K562 (cell line): ENCODE results near the gene CA7. TPM values are rescaled to one million over a fixed set of nuclear protein-coding genes. Genes with fewer than 3 reads are reported as not detected.

Experiments used
- ATAC-seq: fragments of 200-7000 bp; cut with Tn5 transposase; 3 replicates; pipeline ENCODE4 v1.9.1; 2020; ENCODE audit warnings: moderate library complexity
- BruUV-seq: library from RNA; stranded (reverse); fragments of 400-500 nt; replicated peaks from 2 replicates; lab custom pipeline; 2021; lab: Mats Ljungman, UMichigan
- CTCF ChIA-PET: fragments of 300-600 bp; formaldehyde crosslinking; extraction: SDS; loops from one replicate; lab custom pipeline; 2021; ENCODE audit warnings: low intra/inter-chr PET ratio; lab: Yijun Ruan, JAX
- POLR2A ChIA-PET: fragments of 300-600, 350-650 bp; sonication (Branson Sonifier 250); formaldehyde crosslinking; extraction: SDS; loops from one replicate; lab custom pipeline; 2021; ENCODE audit warnings: antibody characterized with exemption, inconsistent platforms; lab: Yijun Ruan, JAX
- DNase-seq, 4 experiments: peaks; one replicate each; pipeline versions ENCODE4 v3.0.0 to v3.0.0-alpha.2; 2011 to 2018; ENCODE audit warnings: low spot score in 3 of 4, mixed read lengths in 3 of 4; ENCODE audit errors: extremely low read depth in 1 of 4
- FAIRE-seq: peaks from 2 replicates; lab custom pipeline; 2011; peaks lifted over from hg19 to GRCh38; lab: Jason Lieb, UNC
- H2AFZ ChIP-seq: 2 replicates; pipeline ENCODE4 v1.6.0; 2011; ENCODE audit warnings: low read depth, low read length, control low read depth, inconsistent platforms
- H3K27ac ChIP-seq: fragments of 200-600 bp; 3 replicates; pipeline ENCODE4 v1.8.0; 2011; ENCODE audit warnings: low read depth, mild to moderate bottlenecking, control low read depth, inconsistent platforms, low read length, moderate library complexity, mixed read lengths; ENCODE audit errors: extremely low read depth
- H3K27me3 ChIP-seq, 2 experiments: fragments of 300-600 bp in 1 of 2; 2 replicates in 1 of 2; 3 replicates in 1 of 2; pipeline versions ENCODE4 v1.6.0 to v1.8.0; 2011; ENCODE audit warnings: inconsistent platforms in 2 of 2, low read length in 2 of 2, mild to moderate bottlenecking in 1 of 2, mixed read lengths in 1 of 2, moderate library complexity in 1 of 2; ENCODE audit not compliant: control insufficient read depth in 2 of 2, insufficient read depth in 2 of 2
- H3K36me3 ChIP-seq: fragments of 300-600 bp; 3 replicates; pipeline ENCODE4 v1.8.0; 2011; ENCODE audit warnings: mild to moderate bottlenecking, low read length, inconsistent platforms; ENCODE audit not compliant: control insufficient read depth, insufficient read depth
- H3K4me1 ChIP-seq, 2 experiments: fragments of 200-600 bp in 1 of 2; replicated peaks in 1 of 2; 2 replicates in 1 of 2; 3 replicates in 1 of 2; pipeline versions ENCODE4 v1.5.1 to v1.8.0; 2011; ENCODE audit warnings: inconsistent platforms in 2 of 2, low read length in 2 of 2, mild to moderate bottlenecking in 1 of 2, mixed read lengths in 1 of 2, moderate library complexity in 1 of 2; ENCODE audit not compliant: control insufficient read depth in 2 of 2, insufficient read depth in 2 of 2
- H3K4me2 ChIP-seq: 2 replicates; pipeline ENCODE4 v1.6.1; 2011; ENCODE audit warnings: low read length, control low read depth, inconsistent platforms, mixed read lengths; ENCODE audit not compliant: insufficient read depth
- H3K4me3 ChIP-seq: fragments of 200-600 bp; sonication (generic), shearing (Covaris generic); 2 replicates; pipeline ENCODE4 v1.5.1; 2016; ENCODE audit warnings: control low read depth, inconsistent platforms
- H3K79me2 ChIP-seq: fragments of 200-600 bp; 3 replicates; pipeline ENCODE4 v1.8.0; 2011; ENCODE audit warnings: low read length, inconsistent platforms; ENCODE audit not compliant: control insufficient read depth, insufficient read depth
- H3K9ac ChIP-seq, 2 experiments: 2 replicates each; pipeline versions ENCODE4 v1.6.0 to v1.6.1; 2011; ENCODE audit warnings: low read depth in 2 of 2, low read length in 2 of 2, control low read depth in 1 of 2, inconsistent platforms in 1 of 2, mild to moderate bottlenecking in 1 of 2, mixed read lengths in 1 of 2; ENCODE audit not compliant: insufficient read depth in 1 of 2
- H3K9me1 ChIP-seq: one replicate; pipeline ENCODE4 v1.6.0; 2011; ENCODE audit warnings: inconsistent platforms, mild to moderate bottlenecking, low read length, moderate library complexity; ENCODE audit not compliant: control insufficient read depth, insufficient read depth
- H3K9me3 ChIP-seq: replicated peaks from 2 replicates; pipeline ENCODE4 v1.5.1; 2011; ENCODE audit warnings: low read depth, low read length, inconsistent platforms; ENCODE audit not compliant: control insufficient read depth, insufficient read depth
- H4K20me1 ChIP-seq: replicated peaks from 2 replicates; pipeline ENCODE4 v1.6.1; 2011; ENCODE audit warnings: low read length, inconsistent platforms, mixed read lengths; ENCODE audit not compliant: control insufficient read depth, insufficient read depth
- MXI1 ChIP-seq: IDR thresholded peaks from 2 replicates; pipeline ENCODE4 v1.6.1; 2011; ENCODE audit warnings: low read depth, mild to moderate bottlenecking, improper control_type of control experiment, low read length
- ZNF184 ChIP-seq: sonication (generic); formaldehyde crosslinking; IDR thresholded peaks from 2 replicates; pipeline ENCODE4 v1.5.0; 2020; ENCODE audit warnings: missing genetic modification reagents
- WGBS: fragments of 100-300 bp; shearing (Covaris generic); methylation state at CpG from one replicate; pipeline ENCODE4 v1.1.6; 2016; ENCODE audit warnings: low coverage, mixed read lengths; ENCODE audit not compliant: insufficient coverage; ENCODE audit errors: missing lambda C conversion rate; 5-methylcytosine and 5-hydroxymethylcytosine counted together
- in situ Hi-C: fragments of 300-500 bp; cut with MboI; formaldehyde crosslinking; loops from 4 replicates; pipeline ENCODE4 v1.15.0; 2018; ENCODE audit warnings: inconsistent platforms, mixed read lengths
- intact Hi-C: fragments of 100-400 bp; cut with micrococcal nuclease; formaldehyde crosslinking; loops from 2 replicates; pipeline ENCODE4 v1.14.2; 2022
- polyA plus RNA-seq, 8 experiments: library from polyadenylated mRNA; depleted of rRNA in 4 of 8; stranded (reverse) in 5 of 8; unstranded in 3 of 8; fragments of >200 nt; fragmentation: Nextera tagmentation in 2 of 8; fragmentation: Illumina TruSeq in 1 of 8; extraction: Ambion mirVana in 2 of 8; extraction: Trizol in 1 of 8; gene quantifications; 2 replicates each; pipeline versions ENCODE4 v1.2.1 to v1.2.3, GENCODE V29; 2011 to 2014; ENCODE audit warnings: inconsistent platforms in 1 of 8, missing spikeins in 1 of 8
- total RNA-seq, 7 experiments: library from RNA; depleted of rRNA in 6 of 7; stranded (reverse); fragments of >200 nt in 6 of 7; fragmentation: Illumina TruSeq in 2 of 7; extraction: Trizol in 2 of 7; gene quantifications; 2 replicates each; pipeline versions ENCODE4 v1.2.1 to v1.2.3, GENCODE V29; 2011 to 2021; ENCODE audit warnings: low replicate concordance in 1 of 7
- TF ChIP-seq, protein P1 (sequence below): fragments of 450-650 bp; IDR thresholded peaks from 2 replicates; pipeline ENCODE4 v1.6.1; 2016

CA7 gene
- total and polyA plus RNA-seq, 9 of the 15 experiments (the other 6 are each of a cell fraction or from before 2014, with no cell fraction given): 0.03 to 0.07 (median 0.05) TPM; not detected in 5

- H2AFZ ChIP-seq: no peak overlapping the region
- H3K27me3 ChIP-seq: no peaks in the 10 kb centered on the region; a peak in 1 of 5 replicates
- BruUV-seq: no TSS peak
- H3K4me3 ChIP-seq: no peak overlapping the region
- POLR2A ChIA-PET: interaction anchor here (0.9 kb wide), 1 partner anchor 54 kb away, joined by 3 read pairs; no protein-coding TSS in a partner anchor
- H3K4me2 ChIP-seq: no peak overlapping the region
- FAIRE-seq: no peak
- no peak overlapping the region for H3K9ac ChIP-seq
- H3K27ac ChIP-seq: no peak overlapping the region
- intact Hi-C loops (no loop called here), in situ Hi-C loops (no loop called here)
- H4K20me1 ChIP-seq: no peaks in the 10 kb centered on the region
- WGBS: 15% methylated on average over 6 of the region's 6 CpGs
- H3K79me2 ChIP-seq: no peaks in the 10 kb centered on the region
- peaks cover 0 to 3% of the 10 kb centered on the region in 2 experiments; a peak in 1 of 5 replicates for H3K4me1 ChIP-seq
- H3K9me1 ChIP-seq: no peaks in the 10 kb centered on the region
- H3K36me3 ChIP-seq: no peaks in the 10 kb centered on the region
- peak in 2 of 4 experiments; percentile 3 to 7 for DNase-seq
- TF ChIP-seq ZNF184 (CRISPR knock-in tag) (no peak), MXI1 (no peak)
- TF ChIP-seq, protein P1, sequence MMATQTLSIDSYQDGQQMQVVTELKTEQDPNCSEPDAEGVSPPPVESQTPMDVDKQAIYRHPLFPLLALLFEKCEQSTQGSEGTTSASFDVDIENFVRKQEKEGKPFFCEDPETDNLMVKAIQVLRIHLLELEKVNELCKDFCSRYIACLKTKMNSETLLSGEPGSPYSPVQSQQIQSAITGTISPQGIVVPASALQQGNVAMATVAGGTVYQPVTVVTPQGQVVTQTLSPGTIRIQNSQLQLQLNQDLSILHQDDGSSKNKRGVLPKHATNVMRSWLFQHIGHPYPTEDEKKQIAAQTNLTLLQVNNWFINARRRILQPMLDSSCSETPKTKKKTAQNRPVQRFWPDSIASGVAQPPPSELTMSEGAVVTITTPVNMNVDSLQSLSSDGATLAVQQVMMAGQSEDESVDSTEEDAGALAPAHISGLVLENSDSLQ: peak; percentile 48; the same call in 1 of the 2 replicates
- CTCF ChIA-PET: no interaction called here
- no peak for ATAC-seq
- H3K9me3 ChIP-seq: no peaks in the 10 kb centered on the region
Observed at GRCh38 chr16:66857437-66857836, 13.2 kb downstream of the CA7 start.
